GM18508 (cell line): ENCODE data around the gene ECHS1.

Source experiments
- ATAC-seq: cut with Tn5 transposase; IDR thresholded peaks from one replicate; pipeline ENCODE4 v1.9.1; 2021; ENCODE audit warnings: moderate number of reproducible peaks; ENCODE audit not compliant: insufficient read depth, unreplicated experiment

The ECHS1 gene

DNA sequence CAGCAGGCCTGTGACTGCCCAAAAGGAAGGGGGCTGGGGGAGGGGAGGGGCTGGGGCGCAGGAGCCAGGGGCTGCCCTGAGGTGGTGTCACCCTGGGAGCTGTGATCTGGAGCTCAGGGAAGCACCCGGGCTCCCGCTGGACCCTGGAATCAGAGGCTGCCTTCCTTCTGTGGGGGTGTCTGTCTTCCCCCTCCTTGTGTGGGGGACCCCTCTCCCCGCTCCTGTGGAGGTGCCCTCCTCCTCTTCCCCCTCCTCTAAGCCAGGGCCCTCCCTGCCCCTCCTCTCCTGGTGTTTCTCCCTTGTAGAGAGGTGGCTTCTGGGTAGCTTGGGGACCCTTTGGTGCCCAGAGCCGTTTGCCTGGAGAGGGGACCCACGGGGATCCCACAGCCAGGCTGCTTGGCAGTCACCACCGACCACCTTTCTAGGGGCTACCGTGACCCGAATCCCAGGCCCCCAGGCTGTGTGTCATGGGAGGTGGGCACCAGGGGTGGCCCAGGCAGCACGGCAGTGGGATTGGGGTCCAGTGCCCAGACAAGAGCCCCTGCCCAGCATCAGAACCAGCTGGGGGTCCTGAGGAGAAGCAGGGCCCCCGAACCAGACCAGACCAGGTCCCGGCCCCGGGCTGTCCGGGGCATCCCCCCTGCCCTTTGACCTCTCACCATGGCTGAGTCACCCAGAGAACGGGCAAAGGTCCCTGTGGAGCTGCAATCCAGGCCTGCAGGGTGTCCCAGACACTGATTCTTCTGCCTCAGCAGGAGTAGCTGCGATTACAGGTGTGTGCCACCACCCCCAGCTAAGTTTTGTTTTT, 25.2 kb downstream of the ECHS1 start:
- no peak for ATAC-seq

DNA sequence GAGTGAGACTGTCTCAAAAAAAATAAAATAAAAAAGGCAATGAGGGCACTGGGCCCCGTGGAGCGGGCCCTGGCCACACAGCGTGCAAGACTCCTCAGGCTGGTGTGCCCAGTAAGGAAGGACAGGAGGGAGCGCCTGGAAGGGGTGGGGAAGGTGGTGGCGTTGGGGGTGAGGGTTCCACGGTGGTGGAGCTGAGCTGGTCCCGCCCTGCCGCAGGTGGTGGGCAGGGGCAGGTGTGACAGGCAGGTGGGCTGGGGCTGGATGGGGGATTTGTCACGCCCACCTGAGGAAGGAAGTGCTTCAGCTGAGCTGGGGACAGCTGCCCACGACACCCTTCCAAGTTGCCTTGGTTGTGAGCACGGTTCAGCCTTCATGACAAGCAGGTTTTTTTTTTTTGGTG, 26.7 kb downstream of the ECHS1 start:
- no peak for ATAC-seq

DNA sequence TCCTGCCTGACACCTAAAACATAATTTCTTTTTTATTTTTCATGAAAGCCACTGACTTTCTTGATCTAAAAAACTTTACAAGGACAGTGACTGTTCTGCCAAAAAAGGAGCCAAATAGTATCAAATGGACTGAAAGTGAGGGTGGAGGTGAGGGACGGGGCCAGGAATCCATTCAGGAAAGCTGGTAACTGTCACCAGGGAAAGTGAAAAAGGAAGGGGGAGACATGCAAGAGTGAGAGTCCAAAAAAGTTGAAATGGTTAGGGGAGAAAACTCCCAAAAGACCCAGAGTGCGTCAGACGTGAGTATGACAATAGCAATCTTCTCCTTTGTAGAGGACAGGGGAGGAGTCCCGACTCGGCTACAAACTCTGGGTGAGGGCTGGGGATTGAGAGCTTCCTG, 28.9 kb downstream of the ECHS1 start:
- ATAC-seq: no peak

DNA sequence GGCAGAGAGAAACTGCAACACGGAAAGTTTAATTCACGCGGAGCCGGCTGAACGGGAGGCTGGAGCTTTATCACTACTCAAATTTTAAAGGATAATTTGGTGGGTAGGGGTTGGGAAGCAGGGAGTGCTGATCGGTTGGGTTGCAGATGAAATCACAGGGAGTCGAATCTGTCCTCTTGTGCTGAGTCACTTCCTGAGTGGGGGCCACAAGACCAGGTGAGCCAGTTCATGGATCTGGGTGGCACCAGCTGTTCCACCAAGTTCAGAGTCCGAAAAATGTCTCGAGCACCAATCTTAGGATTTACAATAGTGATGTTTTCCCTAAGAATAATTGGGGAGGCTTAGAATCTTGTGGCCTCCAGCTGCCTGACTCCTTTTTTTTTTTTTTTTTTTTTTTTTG, 29.6 kb downstream of the ECHS1 start:
- no peak for ATAC-seq

DNA sequence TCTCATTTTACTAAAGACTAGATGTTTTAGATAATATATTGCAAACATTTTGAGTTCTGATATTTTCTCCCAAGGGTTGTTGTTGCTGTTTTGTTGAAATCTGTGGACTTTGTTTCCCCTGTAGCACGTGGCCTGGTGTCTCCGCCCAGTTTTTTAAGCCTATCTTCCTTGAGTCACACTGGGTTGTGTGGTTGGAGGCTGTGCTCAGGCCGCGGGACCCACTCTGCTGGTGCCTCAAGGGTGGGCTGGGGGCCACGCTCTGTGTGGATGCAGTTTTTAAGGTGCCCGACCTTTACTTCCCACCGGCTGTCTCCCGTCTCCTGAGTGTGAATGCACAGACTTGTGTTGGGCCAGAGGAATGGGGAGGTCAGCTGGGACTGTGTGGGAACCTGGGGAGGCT, 30.2 kb downstream of the ECHS1 start:
- no peak for ATAC-seq

DNA sequence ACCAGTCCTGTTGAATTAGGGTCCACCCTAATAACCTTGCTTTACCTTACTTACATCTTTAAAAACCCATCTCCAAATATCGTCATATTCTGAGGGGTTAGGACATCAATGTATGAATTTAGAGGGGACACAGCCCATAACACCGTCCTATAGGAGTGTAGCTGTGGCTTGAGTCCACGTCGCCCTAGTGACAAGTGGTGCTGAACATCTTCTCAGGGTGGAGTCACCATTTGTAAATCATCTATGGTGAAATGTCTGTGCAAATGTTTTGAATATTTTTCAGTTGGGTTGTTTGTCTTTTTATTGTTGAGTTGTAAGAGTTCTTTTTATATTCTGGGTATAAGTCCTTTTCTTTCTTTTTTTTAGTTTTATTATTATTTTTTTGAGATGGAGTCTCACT, 31.2 kb downstream of the ECHS1 start:
- no peak for ATAC-seq

DNA sequence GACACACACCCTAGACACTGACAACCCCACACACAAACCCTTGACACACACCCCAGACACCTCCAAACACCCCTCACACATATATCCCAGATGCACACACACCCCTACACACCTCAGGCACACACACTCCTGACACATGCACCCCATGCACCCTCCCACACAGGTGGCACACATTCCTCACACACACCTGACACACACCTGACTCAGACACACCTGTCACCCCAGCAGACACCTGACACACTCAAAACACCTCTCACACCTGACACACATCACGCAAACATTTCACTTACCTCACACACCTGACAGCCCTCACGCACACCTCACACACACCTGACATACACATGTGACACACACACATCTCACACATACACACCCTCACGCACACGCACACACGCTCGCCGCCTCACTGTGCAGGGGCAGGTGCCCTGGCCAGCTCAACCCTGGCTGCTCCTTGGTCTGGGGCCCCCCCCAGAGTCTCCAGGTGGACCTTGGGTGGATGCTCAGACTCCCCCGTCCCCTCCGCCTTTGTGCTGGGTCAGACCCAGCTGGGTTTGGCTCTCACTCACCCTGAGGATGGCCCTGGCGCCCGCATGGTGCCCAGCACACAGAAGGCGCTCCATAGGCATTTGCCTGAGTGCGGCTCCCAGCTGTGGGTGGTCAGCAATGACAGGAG, 33.3 kb downstream of the ECHS1 start:
- no peak for ATAC-seq

DNA sequence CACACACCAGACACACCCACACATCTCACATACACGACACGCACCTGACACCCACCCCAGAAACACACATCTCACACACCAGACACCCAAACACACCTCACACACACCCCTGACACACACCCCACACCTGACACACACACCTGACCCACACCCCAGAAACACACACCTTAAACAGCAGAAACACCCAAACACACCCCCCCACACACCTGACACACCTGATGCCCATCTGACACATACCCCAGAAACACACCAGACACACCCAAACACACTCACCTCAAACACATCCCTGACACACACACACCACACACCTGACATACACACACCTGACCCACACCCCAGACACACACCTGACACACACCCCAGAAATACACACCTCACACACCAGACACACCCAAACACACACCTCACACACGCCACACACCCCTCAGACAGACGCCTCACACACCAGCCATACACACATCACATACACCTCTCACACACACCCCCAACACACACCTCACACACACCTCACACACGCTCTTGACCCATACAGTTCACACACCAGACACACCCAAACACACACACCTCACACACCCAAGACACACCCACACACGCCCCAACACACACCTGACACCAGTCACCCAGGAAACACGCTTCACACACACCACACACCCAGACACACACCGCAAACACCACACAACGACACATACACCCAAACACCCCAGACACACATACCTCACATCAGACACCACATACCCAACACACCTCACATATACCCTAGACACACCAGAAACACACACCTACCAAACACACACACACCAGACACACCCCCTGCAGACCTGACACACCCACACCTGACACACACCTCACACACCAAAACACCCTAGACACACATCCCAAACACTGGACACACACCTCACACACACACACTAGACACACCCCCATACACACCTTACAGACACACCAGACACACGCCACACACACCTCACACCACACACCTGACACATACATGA, 34.8 kb downstream of the ECHS1 start:
- ATAC-seq: no peak

DNA sequence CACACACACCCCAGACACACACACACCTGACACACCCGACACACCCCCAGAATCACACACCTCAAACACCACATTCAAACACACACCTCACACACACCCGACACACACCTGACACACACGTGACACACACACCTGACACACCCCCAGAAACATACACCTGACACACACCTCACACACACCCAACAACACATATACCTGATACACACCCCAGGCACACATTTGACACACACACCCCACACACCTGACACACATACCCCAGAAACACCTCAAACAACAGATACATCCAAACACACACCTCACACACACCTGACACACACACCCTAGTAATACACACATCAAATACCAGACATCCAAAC, 35.8 kb downstream of the ECHS1 start:
- no peak for ATAC-seq

DNA sequence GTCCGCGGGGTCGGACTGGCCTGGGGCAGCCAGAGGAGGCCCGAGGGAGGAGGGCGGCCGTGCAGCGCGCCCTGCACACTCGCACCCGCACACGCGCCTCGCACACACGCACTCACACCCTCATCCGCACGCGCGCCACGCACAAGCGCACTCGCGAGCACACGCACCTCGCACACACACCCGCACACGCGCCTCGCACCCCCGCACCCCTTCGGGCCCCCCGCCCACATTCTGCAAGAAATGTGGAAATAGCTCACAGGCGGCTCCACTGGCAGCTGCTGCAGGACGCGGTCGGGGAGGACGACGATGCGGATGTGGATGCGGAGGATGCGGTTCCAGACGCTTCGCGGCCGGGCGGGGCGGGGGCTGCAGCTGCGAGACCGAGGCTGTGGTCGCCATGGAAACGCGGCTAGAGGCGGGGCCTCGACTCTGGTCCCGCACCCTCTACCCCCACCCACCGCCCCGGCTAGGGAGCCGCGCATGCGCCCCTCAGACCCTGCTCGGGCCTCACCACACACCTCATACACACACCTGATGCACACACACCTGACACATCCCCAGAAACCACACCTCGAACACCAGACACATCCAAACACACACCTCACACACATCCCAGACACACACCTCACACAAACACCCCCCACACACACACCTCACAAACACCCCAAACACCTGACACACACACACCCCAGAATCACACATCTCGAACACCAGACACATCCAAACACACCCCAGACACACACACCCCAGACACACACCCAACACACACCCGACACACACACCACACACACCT, 36.4 kb downstream of the ECHS1 start, which contains the start of gene CALY:
Gene CALY, minus strand, starts transcription at position 320 of the 793 bp plus-strand sequence. CDS start 7,907 bp downstream, outside the sequence.
- no peak for ATAC-seq

DNA sequence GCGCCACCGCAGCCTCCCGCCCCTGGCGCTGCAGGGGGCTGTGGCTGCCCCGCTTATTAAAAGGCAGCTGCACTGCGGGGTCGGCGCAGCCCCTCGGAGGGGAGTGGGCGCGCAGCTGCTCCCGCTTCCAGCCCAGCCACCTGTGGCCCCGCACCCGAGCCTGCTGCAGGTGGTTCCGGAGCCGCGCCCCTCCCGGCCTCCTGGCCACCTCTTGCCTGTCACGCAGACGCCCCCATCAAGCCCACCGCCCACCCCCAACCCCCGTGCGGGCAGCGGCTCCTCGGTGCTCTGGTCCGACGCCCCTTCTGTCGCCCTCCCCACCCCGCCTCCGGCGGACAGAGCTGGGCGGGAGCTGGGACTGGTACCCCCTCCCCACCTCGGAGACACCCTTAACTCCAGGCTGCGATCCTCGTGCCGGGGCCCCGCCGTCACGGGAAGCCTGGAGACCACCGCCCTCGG, 37.0 kb downstream of the ECHS1 start:
- no peak for ATAC-seq

DNA sequence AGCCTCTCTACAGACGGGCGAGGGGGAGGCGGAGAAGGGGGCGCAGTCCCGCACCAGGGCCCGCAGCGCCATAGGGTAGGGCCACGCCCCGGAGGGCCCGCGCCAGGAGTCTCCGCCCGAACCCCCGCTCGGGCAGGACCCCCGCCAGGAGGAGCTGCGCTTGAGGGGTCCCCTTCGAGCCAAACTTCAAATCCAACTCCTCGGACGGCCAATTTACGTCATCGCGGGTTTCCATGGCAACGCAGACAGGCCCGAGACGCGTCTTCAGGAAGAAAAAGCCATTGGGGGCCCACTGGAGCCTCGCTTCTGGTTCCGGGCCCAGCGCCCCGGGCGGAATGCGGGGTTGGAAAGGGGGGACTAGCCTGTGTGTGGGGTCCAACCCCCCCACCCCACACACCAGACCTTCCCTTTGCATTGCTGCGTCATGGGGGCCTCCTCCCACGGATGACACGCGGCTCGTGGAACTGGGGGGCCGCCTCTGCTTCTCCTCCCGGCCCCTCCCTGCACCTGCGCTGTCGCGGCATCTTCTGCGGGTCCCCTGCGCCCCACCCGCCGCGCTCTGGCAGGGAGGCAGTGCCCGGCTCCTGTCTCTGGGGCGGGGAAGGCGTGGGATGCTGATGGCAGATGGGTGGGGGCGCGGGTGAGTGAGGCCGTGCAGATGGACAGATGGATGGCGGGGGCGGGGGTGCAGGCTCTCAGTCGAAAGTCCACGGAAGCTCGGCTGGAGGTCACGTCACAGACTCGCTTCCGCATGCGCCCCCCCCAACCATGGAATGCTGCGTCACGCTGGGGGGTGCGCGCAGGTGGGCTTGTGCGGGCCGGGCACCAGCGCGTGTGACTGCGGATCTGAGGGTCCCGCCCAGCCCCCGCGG, 37.7 kb downstream of the ECHS1 start:
- ATAC-seq: no peak

DNA sequence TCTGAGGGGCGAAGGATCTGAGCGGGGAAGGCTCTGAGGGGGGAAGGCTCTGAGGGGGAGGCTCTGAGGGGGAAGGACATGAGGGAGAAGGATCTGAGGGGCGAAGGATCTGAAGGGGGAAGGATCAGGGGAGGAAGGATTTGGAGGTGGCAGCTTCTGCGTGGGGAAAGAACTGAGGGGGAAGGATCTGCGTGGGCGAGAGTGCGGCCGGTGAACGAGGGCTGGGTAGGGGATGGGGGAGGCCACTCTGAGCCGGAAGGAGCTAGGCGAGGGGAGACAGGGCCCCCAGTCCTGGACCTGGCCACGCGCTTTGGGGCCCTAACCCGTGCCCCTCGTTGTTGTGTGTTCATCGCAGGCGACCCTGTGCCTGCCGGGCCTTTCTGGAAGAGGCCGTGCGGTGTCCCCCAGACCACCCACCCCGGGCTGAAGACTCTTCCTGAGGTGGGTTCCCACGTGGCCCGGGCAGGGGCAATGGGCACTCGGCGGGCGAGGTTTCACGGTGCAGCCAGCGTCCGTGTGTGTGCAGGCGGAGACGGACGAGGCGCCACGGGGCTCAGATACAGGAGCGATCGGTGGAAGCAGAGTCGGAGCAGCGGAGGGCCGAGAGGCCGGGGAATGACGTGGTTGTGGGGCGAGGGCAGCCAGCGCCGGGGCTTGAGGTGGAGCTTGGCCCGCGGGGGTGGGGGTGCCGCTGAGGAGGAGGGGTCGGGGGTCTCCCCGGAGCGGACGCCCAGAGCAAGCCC, 38.5 kb downstream of the ECHS1 start:
- ATAC-seq: no peak

DNA sequence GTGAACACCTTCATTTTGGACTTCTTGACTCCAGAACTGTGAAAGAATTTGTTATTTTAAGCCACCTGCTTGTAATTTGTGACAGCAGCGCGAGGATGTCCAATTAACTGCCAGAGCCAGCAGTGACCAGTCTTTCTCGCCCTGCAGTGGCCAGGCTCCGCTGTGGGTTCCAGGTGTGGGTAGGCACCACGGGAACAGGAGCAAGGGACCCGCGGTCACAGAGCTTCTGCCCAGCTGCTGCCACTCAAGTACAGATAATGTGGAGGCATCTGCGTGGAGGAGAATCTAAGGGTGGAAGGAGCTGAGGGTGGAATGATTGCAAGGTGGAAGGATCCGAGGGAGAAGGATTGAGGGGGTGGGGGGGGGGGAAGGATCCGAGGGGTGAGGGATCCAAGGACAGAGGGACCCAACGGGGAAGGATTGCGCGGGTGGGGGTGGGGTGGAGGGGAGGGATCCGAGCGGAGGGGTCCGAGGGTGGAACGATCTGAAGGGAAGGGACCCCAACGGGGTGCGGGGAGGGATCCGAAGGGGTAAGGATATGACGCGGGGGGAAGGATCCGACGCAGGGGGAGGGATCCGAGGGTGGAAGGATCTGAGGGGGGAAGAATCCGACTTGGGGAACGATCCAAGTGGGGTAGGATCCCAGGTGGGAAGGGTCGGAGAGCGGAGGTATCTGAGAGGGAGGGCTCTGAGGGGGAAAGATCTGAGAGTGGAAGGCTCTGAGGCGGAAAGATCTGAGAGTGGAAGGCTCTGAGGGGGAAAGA, 40.0 kb downstream of the ECHS1 start:
- ATAC-seq: no peak

DNA sequence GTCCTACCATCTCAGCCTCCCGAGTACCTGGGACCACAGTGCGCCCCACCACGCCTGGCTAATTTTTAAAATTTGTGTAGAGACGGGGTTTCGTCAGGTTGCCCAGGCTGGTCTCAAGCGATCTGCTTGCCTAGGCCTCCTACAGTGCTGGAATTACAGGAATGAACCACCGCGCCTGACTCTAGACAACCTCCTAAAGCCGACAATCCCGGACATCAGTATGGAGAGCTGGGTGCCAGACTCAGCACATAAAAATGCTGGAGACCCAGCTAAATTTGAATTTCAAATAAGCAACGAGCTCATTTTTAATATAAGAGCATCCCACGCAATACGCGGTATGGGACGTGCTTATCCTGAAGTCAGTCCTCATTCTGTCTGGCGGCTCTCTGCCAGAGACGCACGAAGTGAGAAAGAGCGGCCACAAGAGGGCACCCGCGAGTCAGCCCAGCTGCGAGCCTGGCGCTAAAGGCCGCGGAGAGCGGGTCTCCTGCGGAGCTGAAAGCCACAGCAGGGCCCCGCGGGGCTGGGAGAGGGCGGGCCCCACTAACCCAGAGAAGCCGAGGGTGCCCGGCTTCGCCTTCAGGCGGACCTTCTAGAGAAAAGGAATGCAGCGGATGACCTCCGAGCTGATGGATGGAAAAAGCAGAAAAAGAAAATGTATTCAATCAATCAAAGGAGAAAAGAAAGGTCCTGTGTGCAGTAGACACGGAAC, 43.5 kb downstream of the ECHS1 start:
- no peak for ATAC-seq

DNA sequence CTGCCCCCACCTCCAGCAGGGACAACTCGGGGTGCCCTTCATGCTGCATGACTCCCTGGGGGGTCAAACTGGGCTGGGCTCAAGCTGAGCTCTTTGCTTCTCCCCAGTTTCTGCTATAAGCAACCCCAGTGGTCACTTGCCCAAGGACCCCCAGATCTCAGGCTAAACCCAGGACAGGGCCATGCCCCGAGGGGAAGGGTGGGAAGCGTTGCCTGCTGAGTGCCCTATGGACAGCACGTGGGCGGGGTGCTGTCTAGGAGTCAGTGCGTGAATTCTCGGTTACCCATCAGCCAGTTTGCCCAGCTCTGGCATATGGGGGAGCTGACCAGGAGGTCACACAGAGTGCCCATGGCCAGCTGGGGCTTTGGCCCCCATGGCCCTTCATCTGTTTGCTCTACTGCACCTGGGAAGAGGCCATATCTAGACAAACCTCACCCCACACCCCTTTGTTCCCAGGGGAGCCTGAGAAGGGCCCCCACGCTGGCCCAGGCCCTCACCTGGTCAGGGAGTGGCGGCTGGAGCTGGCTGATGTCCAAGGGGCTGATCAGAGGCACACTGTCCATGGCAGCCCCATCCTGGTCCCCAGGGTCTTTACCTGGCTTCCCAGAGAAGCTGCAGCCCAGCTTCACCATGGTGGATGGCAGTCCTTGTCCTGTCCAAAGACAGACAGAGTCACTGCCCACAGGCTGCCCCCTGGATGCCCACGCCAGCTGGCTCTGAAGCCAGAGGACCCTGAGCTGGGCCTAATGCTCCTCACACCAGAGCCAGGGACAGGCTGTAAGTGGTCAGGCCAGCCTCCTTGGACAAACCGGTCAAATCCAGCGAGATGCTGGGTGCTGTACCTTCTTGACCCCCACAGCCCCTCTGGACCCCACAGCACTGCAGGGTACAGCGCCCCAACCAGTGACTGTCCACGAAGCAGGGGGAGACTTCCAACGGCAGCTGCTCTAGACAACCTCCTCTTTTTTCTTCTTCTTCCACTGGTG, 44.5 kb downstream of the ECHS1 start:
- ATAC-seq: no peak
